Erythroblast (primary cell): ENCODE results near the gene MINDY4.

Experiments used
- GATA1 ChIP-seq: IDR thresholded peaks from 2 replicates; pipeline ENCODE4 v1.6.1; 2011; ENCODE audit warnings: low read depth, mild to moderate bottlenecking, control low read depth, low read length, moderate library complexity
- POLR2A ChIP-seq: IDR thresholded peaks from 2 replicates; pipeline ENCODE4 v1.6.1; 2011; ENCODE audit warnings: mild to moderate bottlenecking, low read length

- no peak for TF ChIP-seq POLR2A
- no peak for TF ChIP-seq GATA1
Observed at GRCh38 chr7:30904561-30904960, 133.3 kb downstream of the MINDY4 start.
